Right lung (tissue), 5 donors: ENCODE results near the gene ARSJ. TPM values are rescaled to one million over a fixed set of nuclear protein-coding genes. Genes with fewer than 3 reads are reported as not detected.
"Not testable (repeated sequence)": the region's sequence is repeated elsewhere in the genome, so short reads cannot be mapped to it uniquely, and the experiment has no call there.

Experiments
- DNase-seq, 2 donors: peaks; one replicate each; pipeline ENCODE4 v3.0.0-alpha.2; 2013
- polyA plus RNA-seq, 5 donors: library from polyadenylated mRNA; unstranded; fragments of 120-200 nt; gene quantifications; one replicate each; pipeline versions ENCODE4 v1.2.1 to v1.2.3, GENCODE V29; 2013; ENCODE audit warnings: inconsistent platforms in 1 of 5, low replicate concordance in 1 of 5; ENCODE audit not compliant: insufficient read length in 5 of 5, insufficient read depth in 1 of 5

The ARSJ gene
- polyA plus RNA-seq, 5 donors, result 5.5 to 7.5 (median 6.7) TPM

DNA sequence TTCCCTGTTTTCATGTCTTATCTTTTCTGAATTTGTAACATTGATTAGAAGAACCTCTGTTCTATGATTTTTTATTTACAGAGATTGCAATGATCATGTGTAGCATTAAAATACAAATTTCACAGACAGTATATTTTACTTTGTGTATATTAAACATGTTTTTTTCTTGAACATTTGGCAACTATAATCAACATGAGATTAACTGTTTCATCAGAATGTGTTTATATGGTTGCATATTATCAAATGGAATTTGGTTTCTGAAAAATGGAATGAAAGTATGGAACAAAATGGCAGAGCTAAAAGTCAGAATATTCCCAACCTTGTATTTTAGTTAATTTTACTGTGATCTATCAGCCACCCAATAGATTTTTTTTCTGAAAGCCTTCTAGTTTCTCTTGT lies 19.9 kb downstream of the ARSJ start:
- no peak for DNase-seq

DNA sequence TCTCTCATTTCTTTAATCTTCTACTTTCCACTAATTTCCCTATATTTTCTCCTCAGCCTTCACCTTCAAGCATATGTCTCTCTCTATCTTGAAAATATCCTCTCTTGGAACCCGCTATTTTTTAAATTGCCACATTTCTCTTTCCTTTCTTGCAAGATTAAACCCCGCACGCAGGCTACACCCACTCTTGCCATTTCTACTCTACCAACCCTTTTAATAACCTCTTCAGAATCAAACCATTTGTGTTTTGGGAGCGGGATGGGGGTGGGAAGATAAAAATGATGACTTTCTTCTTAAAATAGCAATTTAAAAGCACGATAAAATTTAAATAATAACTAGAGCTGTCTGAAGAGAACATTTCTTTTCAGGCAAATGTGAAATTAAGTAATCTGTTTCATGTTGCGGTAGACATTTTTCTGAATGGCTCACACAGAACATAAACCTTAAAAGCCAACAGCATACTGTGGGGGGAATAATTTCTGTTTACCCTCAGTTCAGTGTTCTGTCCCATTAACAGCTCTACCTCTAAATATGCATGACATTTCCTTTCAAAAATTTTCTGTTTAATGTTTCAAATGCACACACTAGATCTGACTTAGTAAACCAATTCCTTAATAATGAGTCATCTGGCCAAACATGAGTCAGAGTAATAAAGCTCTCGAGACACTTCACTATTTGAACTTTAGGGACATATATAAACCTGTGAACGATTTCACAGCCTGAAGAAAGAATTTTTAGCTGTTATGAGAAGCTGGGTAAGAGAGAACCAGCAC lies 20.5 kb downstream of the ARSJ start:
- peak in 1 of 2 donors; percentile 59 for DNase-seq

DNA sequence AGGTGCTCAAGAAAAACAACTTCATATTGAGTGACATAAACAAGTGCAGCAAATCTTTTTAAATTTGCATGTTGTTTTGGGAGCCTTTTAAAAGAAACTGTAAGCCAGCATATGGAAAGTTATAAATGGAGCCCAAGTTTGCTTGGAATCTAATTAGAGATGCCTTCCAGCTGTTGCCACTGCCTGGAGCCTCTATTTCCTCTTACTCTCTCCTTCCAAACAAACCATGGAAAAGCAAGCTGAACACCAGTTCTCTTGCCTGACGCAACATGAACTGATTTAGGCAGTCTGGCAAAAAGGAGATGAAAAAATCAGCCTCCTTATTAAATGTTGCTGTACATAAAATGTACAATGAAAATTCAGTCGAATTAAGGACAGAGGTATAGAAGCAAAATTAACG lies 21.5 kb downstream of the ARSJ start:
- no peak for DNase-seq

DNA sequence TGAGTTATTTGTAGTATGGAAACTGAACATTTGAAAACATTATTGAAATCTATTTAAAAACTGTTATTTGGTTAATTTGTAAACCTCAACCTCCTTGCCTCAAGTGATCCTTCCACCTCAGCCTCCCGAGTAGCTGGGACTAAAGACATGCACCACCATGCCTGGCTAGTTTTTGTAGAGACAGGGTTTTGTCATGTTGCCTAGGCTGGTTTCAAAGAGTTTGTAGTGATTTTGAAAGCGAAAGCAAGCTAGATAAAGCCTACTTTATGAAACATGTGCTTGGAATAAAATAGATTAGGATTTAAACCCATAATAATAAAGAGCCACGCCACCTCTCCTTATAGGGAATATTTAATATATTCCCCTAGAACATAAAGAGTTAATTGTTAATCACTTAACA lies 23.5 kb downstream of the ARSJ start:
- DNase-seq, result no peak

DNA sequence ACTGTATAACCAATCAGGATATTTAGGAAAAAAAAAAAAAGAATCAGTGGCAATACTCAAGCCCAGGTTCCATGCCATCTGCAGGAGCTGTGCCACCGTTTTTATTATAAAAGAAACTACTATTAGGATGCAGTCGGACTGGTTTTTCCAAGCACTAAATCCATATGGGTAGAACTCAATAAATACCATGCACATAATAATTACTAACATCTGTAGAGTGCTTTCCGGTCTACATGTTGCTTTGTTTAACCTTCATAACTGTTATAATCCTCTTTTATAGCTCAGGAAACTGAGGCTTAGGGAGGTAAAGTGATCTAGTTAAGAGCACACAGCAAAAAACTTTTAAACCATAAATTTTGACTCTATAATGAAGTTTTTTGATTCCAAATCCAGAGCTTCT lies 24.0 kb downstream of the ARSJ start:
- DNase-seq, result no peak

DNA sequence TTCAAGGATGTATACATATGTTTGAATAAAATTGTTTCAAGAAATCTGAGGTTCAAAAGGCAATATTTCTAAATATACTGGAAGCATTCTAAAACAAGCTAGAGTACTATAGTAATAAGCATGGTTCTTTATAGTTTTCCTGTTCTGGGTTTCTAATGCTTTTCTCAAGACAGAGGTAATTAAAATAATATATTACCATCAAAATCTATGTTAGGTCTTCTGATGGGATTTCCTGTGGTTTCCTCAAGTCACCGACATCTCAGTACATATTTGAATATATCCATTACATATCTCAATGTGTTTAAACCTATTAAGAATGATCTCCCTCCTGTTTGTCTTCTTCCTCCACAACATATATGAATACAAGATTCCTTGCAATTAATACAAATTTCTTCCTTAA lies 25.6 kb downstream of the ARSJ start:
- DNase-seq, result no peak

DNA sequence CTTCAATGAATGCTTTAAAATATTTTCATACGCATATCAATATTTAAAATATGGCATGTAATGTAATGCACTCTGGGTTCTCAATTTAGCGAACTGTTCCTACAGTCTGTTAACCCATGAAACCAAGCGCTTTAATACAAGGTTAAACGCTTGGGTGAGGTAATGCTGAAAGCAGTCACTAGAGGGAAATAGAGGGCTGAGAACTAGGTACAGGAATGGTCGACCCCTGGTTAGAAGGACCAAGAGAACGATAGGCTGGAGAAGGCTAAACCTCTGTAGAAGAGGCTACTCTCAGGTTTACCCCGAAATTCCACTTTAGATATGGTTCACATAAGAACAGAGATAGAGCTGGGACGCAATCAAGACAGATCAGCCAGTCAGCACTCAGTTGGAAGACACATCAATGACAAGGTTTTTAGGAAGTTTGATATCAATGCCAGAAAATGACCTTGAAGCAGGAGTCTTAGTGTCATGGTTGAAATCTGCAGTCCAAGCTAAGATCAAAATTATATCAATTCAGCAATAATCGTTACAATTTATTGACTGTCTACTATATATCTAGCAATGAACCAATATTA lies 26.9 kb downstream of the ARSJ start:
- peak in 1 of 2 donors; percentile 28 for DNase-seq

DNA sequence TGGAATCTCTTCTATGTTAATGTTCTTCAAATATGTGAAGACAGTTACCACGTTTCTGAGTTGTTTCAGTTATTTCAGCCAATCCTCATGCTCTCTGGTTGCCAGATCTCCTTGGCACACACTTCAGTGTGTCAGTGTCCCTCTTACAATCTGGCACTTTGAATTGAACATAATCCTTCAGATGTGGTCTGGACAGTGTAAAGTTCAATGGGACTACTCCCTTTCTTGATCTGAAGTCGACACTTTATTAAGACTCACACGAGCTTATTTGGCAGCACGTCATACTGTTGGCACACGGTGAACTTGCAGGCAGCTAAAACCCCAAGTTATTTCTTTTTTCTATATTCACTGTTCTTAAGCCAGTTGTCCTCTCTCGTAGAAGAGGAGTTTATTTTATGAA lies 28.2 kb downstream of the ARSJ start:
- DNase-seq, result peak; percentile 60 to 62

DNA sequence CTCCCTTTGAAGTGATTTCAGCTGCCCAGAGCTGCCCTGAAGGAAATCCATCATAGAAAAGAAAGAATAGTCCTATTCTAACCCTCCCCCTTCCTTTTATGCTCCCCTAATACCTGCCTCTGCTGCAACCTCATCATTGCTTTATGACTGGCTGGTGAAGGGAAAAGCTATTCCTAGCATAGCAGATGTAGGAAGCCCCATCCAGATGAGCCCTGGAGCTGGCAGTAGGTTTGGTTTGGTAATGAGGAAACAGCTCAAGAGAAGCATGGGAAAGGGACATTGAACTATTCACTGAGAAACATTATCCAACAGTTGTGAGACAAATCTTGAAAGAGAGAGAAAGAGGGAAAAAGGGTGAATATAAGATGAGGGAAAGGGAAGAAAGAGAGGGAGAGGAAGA lies 29.2 kb downstream of the ARSJ start:
- no peak for DNase-seq

DNA sequence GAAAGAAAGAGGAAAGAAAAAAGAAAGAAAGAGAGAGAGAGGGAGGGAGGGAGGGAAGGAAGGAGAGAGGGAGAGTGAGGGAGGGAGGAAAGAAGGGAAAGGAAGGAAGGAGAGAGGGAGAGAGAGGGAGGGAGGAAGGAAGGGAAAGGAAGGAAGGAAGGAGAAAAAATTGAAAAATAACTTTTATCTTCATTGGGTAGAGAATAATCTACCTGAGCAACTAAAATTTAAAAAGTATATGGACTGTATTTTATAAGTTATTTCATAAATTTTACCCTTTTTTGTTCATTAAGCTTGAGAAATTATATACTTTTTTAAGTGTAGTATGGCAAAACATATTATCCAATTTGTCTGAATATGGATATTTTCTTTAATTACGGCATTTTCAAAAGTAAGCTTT lies 32.0 kb downstream of the ARSJ start:
- no peak for DNase-seq

DNA sequence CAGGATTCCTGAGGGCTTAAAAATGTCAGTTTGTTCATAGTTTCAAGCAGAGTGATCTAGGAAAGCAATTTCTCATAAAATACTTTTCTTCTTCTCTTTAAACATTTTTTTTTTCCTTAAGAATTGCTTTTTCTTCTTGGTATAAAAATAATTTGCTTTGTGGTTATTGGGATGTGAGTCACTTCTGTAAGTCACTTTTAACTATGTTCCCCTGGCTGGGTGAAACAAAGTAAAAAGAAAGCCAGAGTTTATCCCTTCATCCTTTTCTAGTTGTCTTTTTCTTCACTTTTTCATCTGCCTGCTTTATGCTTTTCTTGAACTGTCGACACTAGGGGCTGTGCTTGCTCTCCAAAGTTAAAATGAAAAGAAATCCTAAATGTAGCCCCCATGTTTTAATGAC lies 33.5 kb downstream of the ARSJ start:
- no peak for DNase-seq

DNA sequence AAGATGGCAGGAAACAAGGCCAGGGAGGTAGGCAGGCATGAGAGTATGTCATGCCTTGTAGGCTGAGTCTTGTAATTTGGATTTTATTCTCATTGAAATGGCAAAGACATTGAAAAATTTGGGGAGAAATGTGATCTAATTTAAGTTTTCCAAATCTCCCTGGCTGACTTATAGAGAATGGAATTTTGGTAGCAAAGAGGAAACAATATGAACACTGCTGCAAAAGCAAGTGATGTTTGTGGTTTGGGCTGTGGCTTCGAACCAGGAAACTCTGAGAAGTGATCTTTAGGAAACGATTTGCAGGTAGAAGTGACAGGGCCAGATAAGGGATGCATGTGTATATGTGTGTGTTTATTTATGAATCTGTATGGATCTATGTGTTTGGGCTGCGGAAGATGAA lies 35.6 kb downstream of the ARSJ start:
- no peak for DNase-seq

DNA sequence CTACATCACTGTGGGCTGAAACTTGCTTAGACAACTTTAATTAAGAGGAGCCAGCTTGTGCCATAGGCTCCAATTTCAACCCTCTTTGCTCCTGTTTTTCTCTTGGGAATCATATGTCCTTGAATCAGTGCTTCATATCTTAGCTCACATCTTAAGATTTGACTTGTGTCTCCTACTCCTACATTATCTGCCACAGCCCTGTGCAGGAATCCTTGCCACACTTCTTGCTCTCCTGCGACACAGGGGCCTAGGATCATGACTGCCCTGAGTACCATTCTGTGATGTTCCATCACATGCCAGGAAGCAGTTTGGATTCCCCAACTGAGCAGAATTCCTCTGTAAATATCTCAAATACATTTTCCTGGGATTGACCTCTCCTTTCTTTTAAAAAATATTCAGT lies 36.4 kb downstream of the ARSJ start:
- no peak for DNase-seq

DNA sequence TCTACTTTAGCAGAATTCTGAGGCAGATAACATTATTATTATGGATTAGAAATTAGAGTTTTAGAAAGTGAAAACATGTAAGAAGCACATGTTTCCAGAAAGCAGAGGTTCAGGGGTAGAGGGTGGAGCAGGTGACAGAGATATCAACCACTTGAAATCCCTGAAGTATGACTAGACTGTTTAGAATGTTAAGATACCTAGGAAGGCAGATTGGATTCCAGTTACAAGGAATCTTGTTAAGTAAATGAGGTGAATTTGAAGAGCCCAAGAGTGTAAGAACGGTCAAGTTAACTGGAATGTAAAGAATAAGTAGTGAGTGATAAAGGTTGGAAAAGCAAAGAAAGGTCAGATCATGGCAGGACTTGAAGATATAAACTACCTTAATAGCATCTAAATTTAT lies 37.6 kb downstream of the ARSJ start:
- no peak for DNase-seq

DNA sequence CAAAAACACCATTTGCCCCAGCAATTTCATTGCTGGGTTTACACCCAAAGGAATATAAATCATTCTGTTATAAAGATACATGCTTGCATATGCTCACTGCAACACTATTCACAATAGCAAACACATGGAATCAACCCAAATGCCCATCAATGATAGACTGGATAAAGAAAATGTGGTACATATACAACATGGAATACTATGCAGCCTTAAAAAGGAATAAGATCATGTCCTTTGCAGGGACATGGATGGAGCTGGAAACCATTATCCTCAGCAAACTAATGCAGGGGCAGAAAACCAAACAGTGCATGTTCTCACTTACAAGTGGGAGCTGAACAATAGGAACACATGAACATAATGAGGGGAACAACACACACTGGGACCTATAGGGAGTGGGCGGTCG lies 39.3 kb downstream of the ARSJ start:
- not testable (repeated sequence) for DNase-seq

DNA sequence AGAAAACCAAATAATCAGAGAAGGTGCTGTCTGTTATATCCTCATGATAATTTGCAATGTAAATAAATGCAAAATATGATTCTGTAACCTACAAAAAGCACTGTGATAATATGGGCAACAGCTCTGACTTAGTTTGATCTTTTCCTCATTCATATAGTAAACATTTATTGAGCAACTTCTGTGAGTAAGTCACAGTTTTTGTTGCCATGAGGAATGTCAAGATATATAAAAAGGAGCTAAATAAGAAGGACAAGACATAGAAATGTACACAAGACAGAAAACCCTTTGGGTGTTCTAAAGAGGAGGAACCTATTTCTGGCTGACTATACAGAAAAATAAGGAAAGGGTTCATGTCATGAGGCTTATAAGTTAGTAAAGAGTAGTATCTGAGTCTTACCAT lies 44.3 kb downstream of the ARSJ start:
- no peak for DNase-seq

DNA sequence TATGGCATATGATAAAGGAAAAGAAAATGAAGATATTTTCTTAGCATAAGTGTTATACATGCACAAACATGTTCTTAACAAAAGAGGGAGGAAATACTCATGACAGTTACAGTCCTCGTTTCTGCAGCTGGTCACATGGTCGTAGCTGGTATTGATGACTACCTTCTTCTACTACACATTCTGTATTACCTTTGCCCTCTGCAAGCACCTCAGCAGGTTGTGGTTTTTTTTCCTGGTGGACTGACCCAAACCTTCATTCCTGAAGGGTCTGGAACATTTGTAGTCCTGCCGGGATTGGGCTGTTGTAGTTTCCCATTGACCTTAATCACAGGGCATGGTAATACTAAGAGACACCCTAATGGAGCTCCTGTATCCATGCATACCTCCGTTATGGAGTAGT lies 54.7 kb downstream of the ARSJ start:
- not testable (repeated sequence) for DNase-seq

DNA sequence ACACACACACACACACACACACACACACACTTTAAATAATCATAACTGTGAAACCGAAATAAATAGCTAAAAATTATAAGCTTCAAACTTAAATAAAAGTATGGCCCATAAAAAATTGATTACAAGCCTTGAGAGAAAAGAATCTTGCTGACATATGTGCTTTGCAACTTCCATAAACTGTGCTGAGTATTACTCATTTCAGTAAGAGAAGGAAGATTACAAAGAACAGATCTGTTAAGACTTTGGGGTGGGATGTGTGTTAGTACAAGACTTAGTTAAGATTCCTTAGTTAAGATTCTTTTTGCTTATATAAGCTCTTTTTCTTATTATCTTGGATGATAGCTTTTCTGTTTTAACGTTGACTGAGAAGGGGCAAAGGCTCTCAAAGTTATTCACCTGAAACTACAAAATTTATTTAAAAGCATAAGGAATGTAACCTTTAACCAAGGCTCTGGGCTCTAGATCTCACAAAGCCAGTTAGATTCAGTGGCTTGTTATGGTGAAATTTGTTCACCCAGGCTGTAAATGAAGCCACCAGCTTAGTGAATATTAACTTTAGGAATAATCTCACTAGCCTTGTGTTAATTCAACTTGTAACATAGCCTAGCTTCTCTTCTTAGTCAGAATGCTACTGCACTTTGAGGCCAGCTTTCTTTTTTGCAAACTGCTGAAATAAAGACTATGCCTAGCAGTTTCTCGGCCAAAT lies 58.2 kb downstream of the ARSJ start:
- DNase-seq, result no peak

DNA sequence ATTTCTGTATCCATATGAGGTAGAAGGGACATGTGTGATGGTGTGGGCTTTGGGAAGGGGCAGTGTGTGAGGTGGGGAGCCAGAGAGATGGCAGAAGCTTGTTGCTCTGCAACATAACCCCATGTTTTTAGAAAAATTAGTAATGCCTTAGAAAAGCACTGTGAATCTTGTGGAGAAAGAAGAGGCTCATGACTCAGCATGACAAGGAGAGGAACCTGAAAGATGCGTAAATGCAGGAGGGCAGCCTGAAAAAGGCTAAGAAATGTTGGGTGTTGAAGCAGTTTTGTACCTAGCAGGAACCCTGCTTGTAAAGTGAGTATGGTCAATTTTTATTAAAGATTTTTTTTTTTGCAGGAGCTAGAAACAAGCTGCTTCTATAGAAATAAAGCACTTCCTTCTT lies 59.8 kb downstream of the ARSJ start:
- DNase-seq, result no peak

DNA sequence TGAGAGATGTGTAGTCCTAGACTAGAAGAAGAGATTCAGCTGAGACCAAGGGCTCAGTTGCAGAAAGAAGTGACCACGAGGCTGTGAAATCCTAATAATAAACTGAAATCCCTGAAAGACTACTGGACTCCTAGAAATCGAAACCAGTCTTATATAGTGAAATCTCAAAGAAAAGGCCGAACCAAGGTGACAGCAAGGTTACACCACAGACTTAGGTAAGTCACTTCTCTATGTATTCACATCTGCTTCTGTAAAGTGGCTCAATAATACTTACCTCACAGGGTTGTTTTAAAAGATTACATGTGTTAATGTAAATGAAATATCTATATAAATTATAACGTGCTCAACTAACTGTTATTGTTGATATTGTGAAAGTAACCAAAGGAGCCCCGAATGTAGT lies 60.3 kb downstream of the ARSJ start:
- no peak for DNase-seq

DNA sequence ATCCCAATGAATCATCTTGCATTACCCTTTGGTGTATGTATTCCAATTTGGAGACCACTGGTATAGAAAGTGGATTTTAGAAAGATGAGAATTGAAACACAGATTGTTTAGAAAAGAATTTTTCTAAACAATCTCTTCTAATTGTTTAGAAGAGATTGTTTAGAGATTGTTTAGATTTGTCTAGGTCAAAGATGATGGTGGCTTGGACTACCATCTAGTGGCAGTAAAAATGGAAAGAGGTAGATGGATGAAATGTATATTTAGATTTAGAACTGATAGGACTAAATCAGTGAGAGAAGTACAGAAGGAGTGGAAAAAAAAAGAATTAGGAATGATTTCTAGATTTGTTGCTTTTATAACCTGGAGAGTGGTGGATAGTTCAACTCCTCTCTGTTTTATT lies 70.6 kb downstream of the ARSJ start:
- DNase-seq, result no peak

DNA sequence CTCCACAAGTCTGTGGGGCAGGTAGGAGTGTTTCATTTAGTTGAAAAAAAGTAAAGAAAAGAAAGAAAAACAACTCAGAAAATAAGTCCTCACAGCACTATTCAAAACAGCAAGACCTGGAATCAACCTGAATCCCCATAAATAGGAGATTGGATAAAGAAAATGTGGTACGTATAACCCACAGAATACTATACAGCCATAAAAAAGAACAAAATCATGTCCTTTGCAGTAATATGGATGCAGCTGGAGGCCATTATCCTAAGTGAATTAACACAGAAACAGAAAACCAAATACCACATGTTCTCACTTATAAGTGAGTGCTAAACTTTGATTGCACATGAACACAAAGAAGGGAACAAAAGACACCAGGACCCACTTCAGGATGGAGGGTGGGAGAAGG lies 71.9 kb downstream of the ARSJ start:
- DNase-seq, result no peak

DNA sequence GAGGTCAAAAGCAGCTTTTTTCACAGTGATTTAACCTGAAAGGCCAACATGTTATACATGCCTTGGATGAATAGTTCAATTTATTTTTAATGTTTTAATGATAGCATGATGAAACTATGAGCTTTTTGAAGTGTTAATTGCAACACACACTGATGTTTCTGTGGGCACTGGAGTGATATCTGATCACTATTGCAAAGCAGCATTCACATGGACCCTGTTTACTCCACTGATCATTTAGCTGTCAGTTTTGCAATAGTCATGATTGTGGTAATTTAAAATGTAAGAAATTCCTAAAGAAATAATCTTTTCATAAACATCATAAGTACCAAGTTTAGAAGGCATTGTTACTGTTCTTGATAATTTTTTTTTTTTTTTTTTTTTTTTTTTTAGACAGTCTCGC lies 74.1 kb downstream of the ARSJ start:
- DNase-seq, result no peak
